GM18870 (cell line): ENCODE results near the gene ZNF679.
A peak's percentile ranks its signal among the peaks of the same experiment; 100 is the strongest.
"Not testable (repeated sequence)": the region's sequence is repeated elsewhere in the genome, so short reads cannot be mapped to it uniquely, and the experiment has no call there.

Source experiments
- ATAC-seq: cut with Tn5 transposase; IDR thresholded peaks from one replicate; pipeline ENCODE4 v1.9.1; 2021; ENCODE audit warnings: moderate library complexity; ENCODE audit not compliant: unreplicated experiment

The ZNF679 gene

DNA sequence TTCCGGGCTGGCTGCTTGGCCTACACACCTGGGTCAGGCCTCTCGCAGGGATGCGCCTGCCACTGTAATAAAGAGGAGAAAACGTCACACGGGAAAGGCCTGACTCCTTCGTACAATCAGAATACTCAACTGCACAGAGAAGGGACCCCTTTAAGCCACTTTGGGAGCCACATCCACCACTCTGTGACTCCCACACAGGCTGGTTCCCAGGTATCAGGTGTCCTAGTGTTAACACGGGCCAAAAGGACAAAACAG lies 79.7 kb downstream of the ZNF679 start:
- no peak for ATAC-seq

GRCh38 chr7:64310426-64310825 lies 82.2 kb downstream of the ZNF679 start:
- no peak for ATAC-seq

DNA sequence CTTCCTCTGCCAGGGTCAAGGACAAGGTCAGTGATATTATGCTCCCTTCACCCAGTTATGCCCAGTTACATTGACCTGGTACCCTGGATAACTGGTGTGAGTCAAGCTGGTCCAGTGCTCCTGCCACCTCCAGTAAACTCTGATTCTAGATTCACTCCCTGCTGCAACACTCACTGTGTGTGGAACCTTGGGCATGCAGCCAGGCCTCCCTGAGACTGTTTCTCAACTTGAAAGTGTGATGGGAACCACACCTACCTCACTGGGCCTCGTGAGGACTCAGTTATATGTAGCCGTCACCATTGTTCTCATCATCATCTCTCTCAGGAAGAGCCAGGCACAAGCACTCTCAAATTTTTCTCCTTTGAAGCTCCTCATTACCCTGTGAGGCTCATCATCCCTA lies 84.6 kb downstream of the ZNF679 start:
- ATAC-seq: no peak

DNA sequence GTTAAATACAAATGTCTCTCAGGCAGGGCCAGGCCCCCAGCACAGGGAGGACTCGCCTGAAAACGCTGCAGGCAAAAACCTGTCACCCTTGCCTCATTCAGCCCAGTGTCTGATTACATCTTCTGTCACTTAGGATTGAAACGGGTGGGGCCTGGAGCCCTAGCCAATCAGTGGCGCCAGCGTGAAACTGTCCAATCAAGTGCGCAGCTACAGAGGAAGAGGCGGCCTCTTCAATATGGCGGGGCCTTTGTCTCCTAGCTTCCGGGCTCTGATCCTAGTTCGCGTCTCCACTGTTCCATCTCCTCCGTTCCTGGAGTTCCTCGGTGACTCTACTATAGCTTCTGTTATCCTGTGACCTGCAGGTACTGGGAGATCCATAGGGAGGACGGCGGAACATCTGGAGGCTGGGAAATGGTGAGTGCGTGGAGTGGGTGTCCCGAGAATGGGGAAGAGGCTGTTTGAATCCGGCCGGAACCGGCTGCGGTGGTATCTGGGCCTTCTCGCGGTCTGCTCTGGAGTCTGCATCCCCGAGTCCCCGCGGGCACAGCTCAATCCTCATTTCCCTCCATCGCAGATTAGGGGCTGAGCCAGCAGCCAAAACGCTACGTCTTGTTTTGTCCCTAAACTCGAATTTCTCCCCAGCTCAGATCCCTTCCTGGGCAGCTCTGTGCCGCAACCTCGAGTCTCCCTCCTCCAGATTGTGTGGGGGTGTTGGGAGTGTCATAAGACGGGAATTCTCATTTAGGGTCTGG lies 85.6 kb downstream of the ZNF679 start, which contains the start of gene ZNF736:
Gene ZNF736, plus strand, starts transcription at position 222 of the 752 bp plus-strand sequence. Its CDS starts 190 bp downstream, at position 412.
- peak; percentile 100 for ATAC-seq

- no peak for ATAC-seq
Measured at GRCh38 chr7:64314566-64314965, 86.3 kb downstream of the ZNF679 start.

GRCh38 chr7:64316031-64316742 lies 87.9 kb downstream of the ZNF679 start:
- ATAC-seq: not testable (repeated sequence)
